GM12878 (cell line): ENCODE results near the gene LCN9. TPM values are rescaled to one million over a fixed set of nuclear protein-coding genes. Genes with fewer than 3 reads are reported as not detected.
A peak's percentile ranks its signal among the peaks of the same experiment; 100 is the strongest.

Experiments used
- ATAC-seq: fragments of 200-7000 bp; cut with Tn5 transposase; 3 replicates; pipeline ENCODE4 v1.9.1; 2020; ENCODE audit warnings: mild to moderate bottlenecking, moderate library complexity
- BruUV-seq: library from RNA; stranded (reverse); fragments of 400-500 nt; replicated peaks from 2 replicates; lab custom pipeline; 2021; lab: Mats Ljungman, UMichigan
- CTCF ChIA-PET: fragments of 300-600 bp; sonication (Branson Sonifier 250); formaldehyde crosslinking; extraction: SDS; loops from one replicate; lab custom pipeline; 2021; ENCODE audit warnings: inconsistent platforms; lab: Yijun Ruan, JAX
- POLR2A ChIA-PET: fragments of 350-600 bp; formaldehyde crosslinking; extraction: SDS; loops from one replicate; lab custom pipeline; 2021; ENCODE audit warnings: inconsistent platforms; lab: Charles Lee
- RAD21 ChIA-PET: fragments of 300-600 bp; sonication (Branson Sonifier 250); formaldehyde crosslinking; loops from one replicate; lab custom pipeline; 2023; ENCODE audit warnings: antibody characterized with exemption; ENCODE audit not compliant: unreplicated experiment; lab: Charles Lee
- SMC1A ChIA-PET: fragments of 300-600 bp; sonication (Branson Sonifier 250); formaldehyde crosslinking; loops from one replicate; lab custom pipeline; 2023; ENCODE audit not compliant: unreplicated experiment, uncharacterized antibody; lab: Charles Lee
- DNase-seq: peaks from one replicate; pipeline ENCODE4 v3.0.0-alpha.2; 2011; ENCODE audit warnings: low read depth, low spot score
- FAIRE-seq: peaks from 3 replicates; lab custom pipeline; 2011; peaks lifted over from hg19 to GRCh38; lab: Jason Lieb, UNC
- H2AFZ ChIP-seq: 2 replicates; pipeline ENCODE4 v1.6.0; 2011; ENCODE audit warnings: low read depth, low read length, control low read depth; ENCODE audit not compliant: control insufficient read depth
- H3K27ac ChIP-seq: 2 replicates; pipeline ENCODE4 v1.5.1; 2011; ENCODE audit warnings: control low read depth; ENCODE audit not compliant: control insufficient read depth, insufficient read depth
- H3K27me3 ChIP-seq, 2 experiments: replicated peaks in 1 of 2; 2 replicates each; pipeline versions ENCODE4 v1.6.0 to v1.6.1; 2011; ENCODE audit warnings: low read length in 1 of 2; ENCODE audit not compliant: control insufficient read depth in 2 of 2, insufficient read depth in 2 of 2
- H3K36me3 ChIP-seq, 2 experiments: 2 replicates each; pipeline ENCODE4 v1.5.1; 2011; ENCODE audit warnings: low read length in 1 of 2; ENCODE audit not compliant: control insufficient read depth in 2 of 2, insufficient read depth in 2 of 2
- H3K4me1 ChIP-seq: 2 replicates; pipeline ENCODE4 v1.6.1; 2011; ENCODE audit warnings: mild to moderate bottlenecking, low read length, moderate library complexity, mixed read lengths; ENCODE audit not compliant: control insufficient read depth, insufficient read depth
- H3K4me2 ChIP-seq: 2 replicates; pipeline ENCODE4 v1.6.0; 2011; ENCODE audit warnings: control low read depth; ENCODE audit not compliant: control insufficient read depth, insufficient read depth
- H3K4me3 ChIP-seq: fragments of 200-600 bp; sonication (generic); 2 replicates; pipeline ENCODE4 v1.5.1; 2016
- H3K79me2 ChIP-seq: 2 replicates; pipeline ENCODE4 v1.6.0; 2011; ENCODE audit warnings: low read length; ENCODE audit not compliant: control insufficient read depth, insufficient read depth
- H3K9ac ChIP-seq: 2 replicates; pipeline ENCODE4 v1.8.0; 2011; ENCODE audit warnings: low read length, control low read depth, mixed read lengths; ENCODE audit not compliant: control insufficient read depth, insufficient read depth
- H3K9me3 ChIP-seq: replicated peaks from 3 replicates; pipeline ENCODE4 v1.5.1; 2011; ENCODE audit warnings: mild to moderate bottlenecking, low read length; ENCODE audit not compliant: control insufficient read depth, insufficient read depth
- H4K20me1 ChIP-seq: 2 replicates; pipeline ENCODE4 v1.6.0; 2011; ENCODE audit not compliant: control insufficient read depth, insufficient read depth
- CBX5 ChIP-seq: sonication (generic); IDR thresholded peaks from 2 replicates; pipeline ENCODE4 v1.6.1; 2016; ENCODE audit warnings: low read depth, moderate library complexity, mild to moderate bottlenecking, inconsistent platforms
- FOS ChIP-seq: IDR thresholded peaks from 3 replicates; pipeline ENCODE4 v1.6.1; 2011; ENCODE audit warnings: borderline replicate concordance; ENCODE audit not compliant: insufficient read length; ENCODE audit errors: extremely low read depth
- JUND ChIP-seq: IDR thresholded peaks from 2 replicates; pipeline ENCODE4 v1.6.1; 2012; ENCODE audit warnings: low read depth, mild to moderate bottlenecking, low read length, improper control_type of control experiment, moderate library complexity
- PAX8 ChIP-seq: fragments of 450-650 bp; IDR thresholded peaks from 2 replicates; pipeline ENCODE4 v1.6.1; 2017; ENCODE audit warnings: mild to moderate bottlenecking, moderate library complexity
- POLR2A ChIP-seq: IDR thresholded peaks from 2 replicates; pipeline ENCODE4 v1.6.1; 2011; ENCODE audit warnings: low read depth, mild to moderate bottlenecking, low read length
- RUNX3 ChIP-seq: IDR thresholded peaks from 2 replicates; pipeline ENCODE4 v1.6.1; 2012; ENCODE audit warnings: low read length, inconsistent platforms
- SPI1 ChIP-seq: IDR thresholded peaks from 2 replicates; pipeline ENCODE4 v1.6.1; 2011; ENCODE audit warnings: low read depth, mild to moderate bottlenecking, low read length, moderate library complexity, borderline replicate concordance; ENCODE audit not compliant: insufficient read depth
- YBX1 ChIP-seq: fragments of 450-650 bp; IDR thresholded peaks from 2 replicates; pipeline ENCODE4 v1.6.1; 2016; ENCODE audit warnings: antibody characterized with exemption
- ZNF217 ChIP-seq: fragments of 450-650 bp; IDR thresholded peaks from 2 replicates; pipeline ENCODE4 v1.6.1; 2017; ENCODE audit warnings: antibody characterized with exemption, mild to moderate bottlenecking
- ZSCAN29 ChIP-seq: fragments of 450-650 bp; IDR thresholded peaks from 2 replicates; pipeline ENCODE4 v1.6.1; 2017; ENCODE audit warnings: mild to moderate bottlenecking, moderate library complexity
- WGBS: methylation state at CpG from one replicate; pipeline ENCODE4 v1.1.6; 2016; ENCODE audit warnings: low lambda C conversion rate; ENCODE audit not compliant: insufficient replicate concordance, insufficient coverage; ENCODE audit errors: missing lambda C conversion rate; 5-methylcytosine and 5-hydroxymethylcytosine counted together
- in situ Hi-C: fragments of 300-500 bp; cut with MboI; formaldehyde crosslinking; loops from 9 replicates; pipeline ENCODE4 v1.14.3; 2018; ENCODE audit warnings: mixed read lengths
- intact Hi-C: fragments of 100-400 bp; cut with micrococcal nuclease; formaldehyde crosslinking; loops from one replicate; pipeline ENCODE4 v1.14.2; 2022; ENCODE audit not compliant: unreplicated experiment
- polyA plus RNA-seq, 11 experiments: library from polyadenylated mRNA; depleted of rRNA in 4 of 11; unstranded in 6 of 11; stranded (reverse) in 5 of 11; fragments of >200 nt; fragmentation: Nextera tagmentation in 4 of 11; fragmentation: Illumina TruSeq in 1 of 11; extraction: Ambion mirVana in 4 of 11; extraction: Trizol in 1 of 11; gene quantifications; 1 replicate in 1 of 11; 2 replicates in 10 of 11; pipeline versions ENCODE4 v1.2.1 to v1.2.3, GENCODE V29; 2011 to 2016; ENCODE audit warnings: inconsistent platforms in 2 of 11, missing spikeins in 2 of 11, low read depth in 1 of 11
- total RNA-seq, 4 experiments: library from RNA; depleted of rRNA in 3 of 4; stranded (reverse); fragments of >200 nt in 3 of 4; fragmentation: Illumina TruSeq in 1 of 4; extraction: Trizol in 1 of 4; gene quantifications; 2 replicates each; pipeline versions ENCODE4 v1.2.1 to v1.2.3, GENCODE V29; 2013 to 2021

LCN9 gene
- total and polyA plus RNA-seq, 10 of the 15 experiments (the other 5 are each of a cell fraction or from before 2014, with no cell fraction given), result not detected

DNA sequence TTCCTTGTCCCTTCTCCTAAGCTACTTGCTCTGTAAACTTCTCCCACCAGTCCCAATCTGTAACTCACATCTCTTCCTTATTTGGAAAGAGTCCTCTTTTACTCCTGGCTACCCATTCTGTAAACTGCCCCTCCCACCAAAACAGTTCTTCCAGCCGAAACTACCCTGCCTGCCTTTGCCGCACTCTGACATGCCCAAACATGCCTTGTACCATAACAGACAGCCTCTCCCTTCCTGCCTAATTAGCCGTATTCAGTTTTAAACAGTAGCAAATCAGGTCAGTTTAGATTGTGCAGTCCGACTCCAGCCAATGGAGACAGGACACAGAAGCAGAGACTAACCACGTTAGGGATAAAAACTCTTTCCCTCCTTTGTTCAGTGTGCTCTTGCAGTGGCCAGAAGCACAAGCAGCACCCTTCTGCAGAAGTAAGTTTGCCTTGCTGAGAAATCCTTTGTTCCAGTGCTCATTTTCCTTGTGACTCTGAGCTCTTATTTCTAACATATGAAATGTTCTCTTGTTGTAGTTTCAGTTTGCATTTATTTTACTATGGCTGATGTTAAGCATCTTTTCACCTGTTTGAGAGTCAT lies 18.4 kb upstream of the LCN9 start:
- Histone ChIP-seq H3K27ac (no peak overlapping the region), H3K79me2 (no peaks in the 10 kb centered on the region), H3K4me3 (no peak overlapping the region), H2AFZ (no peak overlapping the region), H4K20me1 (no peaks in the 10 kb centered on the region), H3K36me3 (no peaks in the 10 kb centered on the region), H3K9ac (no peak overlapping the region), H3K27me3 (no peaks in the 10 kb centered on the region; a peak in 1 of 4 replicates), H3K4me2 (no peak overlapping the region), H3K9me3 (peaks cover 2% of the 10 kb centered on the region), H3K4me1 (no peaks in the 10 kb centered on the region)
- ChIA-PET POLR2A (no interaction called here), RAD21 (no interaction called here), SMC1A (no interaction called here), CTCF (no interaction called here)
- intact Hi-C loops, result no loop called here
- no peak for FAIRE-seq
- no peak for DNase-seq
- no TSS peak for BruUV-seq
- 21% methylated on average over 5 of the region's 5 CpGs for WGBS
- TF ChIP-seq YBX1 (no peak), CBX5 (0 out of 2 replicates have a peak, but pooled peaks have one; percentile 45)
- ATAC-seq, result no peak
- in situ Hi-C loops, result no loop called here

DNA sequence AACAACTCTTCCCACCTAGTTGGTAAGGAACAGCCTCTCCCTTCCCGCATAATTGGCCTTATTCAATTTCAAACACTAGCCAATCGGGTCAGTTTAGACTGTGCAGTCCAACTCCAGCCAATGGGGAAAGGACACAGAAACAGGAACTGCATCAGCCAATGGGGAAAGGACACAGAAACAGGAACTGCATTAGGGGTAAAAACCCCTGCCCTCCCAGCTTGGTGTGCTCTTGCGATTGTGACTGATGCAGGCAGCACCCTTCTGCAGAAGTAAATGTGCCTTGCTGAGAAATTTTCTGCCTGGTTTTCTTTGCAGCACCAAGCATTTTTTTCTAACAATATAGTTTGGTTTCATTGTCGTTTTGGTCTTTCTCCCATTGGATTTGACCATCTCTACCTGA lies 15.2 kb upstream of the LCN9 start:
- ChIA-PET CTCF (no interaction called here), POLR2A (no interaction called here), RAD21 (no interaction called here), SMC1A (no interaction called here)
- FAIRE-seq, result no peak
- intact Hi-C loops, result no loop called here
- Histone ChIP-seq H3K27me3 (no peaks in the 10 kb centered on the region; a peak in 1 of 4 replicates), H3K36me3 (no peaks in the 10 kb centered on the region), H4K20me1 (no peaks in the 10 kb centered on the region), H3K9me3 (peaks cover 2% of the 10 kb centered on the region), H3K27ac (no peak overlapping the region), H3K79me2 (no peaks in the 10 kb centered on the region), H2AFZ (no peak overlapping the region), H3K4me1 (no peaks in the 10 kb centered on the region), H3K4me2 (no peak overlapping the region), H3K9ac (no peak overlapping the region), H3K4me3 (no peak overlapping the region)
- no peak for ATAC-seq
- TF ChIP-seq RUNX3 (no peak), ZSCAN29 (no peak), SPI1 (no peak), PAX8 (no peak), POLR2A (no peak), FOS (no peak), JUND (no peak), CBX5 (0 out of 2 replicates have a peak, but pooled peaks have one; percentile 72), ZNF217 (no peak)
- DNase-seq, result no peak
- no TSS peak for BruUV-seq
- in situ Hi-C loops, result no loop called here
- WGBS, result 30% methylated on average over 4 of the region's 4 CpGs
